COLO668 (cell line): ENCODE measurements around the gene C6orf47.

Experiments
- DNase-seq: peaks from one replicate; lab custom pipeline; 2025; ENCODE audit not compliant: unreplicated experiment; lab: John Stamatoyannopoulos, UW

The C6orf47 gene

DNA sequence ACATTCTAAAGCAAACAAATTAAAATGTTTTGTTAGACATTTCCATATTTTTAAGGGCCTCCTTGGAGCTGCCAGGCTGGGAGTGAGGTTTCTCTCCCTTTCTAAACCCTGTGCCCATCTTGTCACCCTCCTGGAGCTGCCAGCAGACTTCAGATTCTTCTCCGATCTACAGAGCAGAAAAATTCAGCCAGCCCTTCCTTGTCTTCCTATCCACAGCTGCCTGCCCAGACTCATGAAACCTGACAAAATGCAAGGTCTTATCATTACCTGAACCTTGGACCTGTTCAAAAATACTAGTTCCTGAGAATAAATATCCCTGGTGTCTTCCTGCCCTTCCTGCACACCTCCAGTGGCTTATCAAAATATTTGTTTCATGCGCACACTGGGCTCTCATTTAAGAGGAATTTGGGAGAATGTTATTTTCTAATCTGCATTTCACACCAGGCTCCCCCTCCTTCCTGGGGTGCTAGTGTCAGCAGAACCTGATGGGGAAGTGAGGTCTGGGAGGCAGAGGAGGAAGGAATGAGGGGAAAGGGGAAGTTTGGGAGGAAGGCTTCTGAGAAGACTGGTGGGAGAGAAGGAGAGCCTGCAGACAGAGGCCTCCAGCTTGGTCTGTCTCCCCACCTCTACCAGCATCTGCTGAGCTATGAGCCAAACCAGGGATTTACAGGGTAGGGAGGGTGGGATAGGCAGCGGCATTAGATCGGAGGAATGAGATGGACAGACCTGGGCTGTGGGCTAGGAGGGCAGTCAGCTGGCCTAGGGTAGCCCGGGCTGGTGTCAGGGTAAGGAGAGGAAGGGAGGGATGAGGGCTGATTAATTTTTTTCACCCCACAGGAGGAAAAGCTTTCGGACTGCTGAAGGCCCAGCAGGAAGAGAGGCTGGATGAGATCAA is 45.6 kb downstream of the C6orf47 start, which contains the start of gene AIF1:
Gene AIF1, plus strand, starts transcription at position 551 of the 895 bp plus-strand sequence. Its CDS starts 96 bp downstream, at position 647.
- DNase-seq = no peak

- DNase-seq = no peak
Observed at GRCh38 chr6:31614075-31614619, 46.4 kb downstream of the C6orf47 start.

GRCh38 chr6:31610968-31611367 is 49.6 kb downstream of the C6orf47 start:
- no peak for DNase-seq

- peak; percentile 9 for DNase-seq
Observed at GRCh38 chr6:31609519-31610406, 50.8 kb downstream of the C6orf47 start.
